HL-60 (cell line): Measurements from ENCODE around the gene ARHGAP25.

ENCODE experiments used
- DNase-seq, 2 experiments: peaks; one replicate each; pipeline ENCODE4 v3.0.0-alpha.2; 2010 to 2020; ENCODE audit warnings: low read depth in 1 of 2, low spot score in 1 of 2
- H3K27ac ChIP-seq: fragments of 250-450 bp; sonication (Bioruptor Pico); replicated peaks from 2 replicates; pipeline ENCODE4 v1.5.1; 2020; ENCODE audit warnings: mild to moderate bottlenecking, moderate library complexity
- H3K27me3 ChIP-seq: fragments of 250-450 bp; sonication (Bioruptor Pico); 2 replicates; pipeline ENCODE4 v1.5.1; 2021; ENCODE audit warnings: mild to moderate bottlenecking, moderate library complexity; ENCODE audit not compliant: insufficient read depth, poor library complexity, severe bottlenecking
- H3K4me3 ChIP-seq: replicated peaks from 2 replicates; pipeline ENCODE4 v1.5.1; 2011; ENCODE audit warnings: mild to moderate bottlenecking, control low read depth, low read length; ENCODE audit not compliant: insufficient read depth
- GABPA ChIP-seq: IDR thresholded peaks from 2 replicates; pipeline ENCODE4 v1.6.1; 2012; ENCODE audit warnings: low read depth
- POLR2AphosphoS5 ChIP-seq: IDR thresholded peaks from 2 replicates; pipeline ENCODE4 v1.6.1; 2012; ENCODE audit warnings: low read depth
- SPI1 ChIP-seq: IDR thresholded peaks from 2 replicates; pipeline ENCODE4 v1.6.1; 2012; ENCODE audit warnings: low read depth, mild to moderate bottlenecking, borderline replicate concordance
- TF ChIP-seq, protein P1 (sequence below): IDR thresholded peaks from 2 replicates; pipeline ENCODE4 v1.6.1; 2012; ENCODE audit warnings: low read depth; ENCODE audit not compliant: insufficient replicate concordance
- TF ChIP-seq, protein P2 (sequence below): IDR thresholded peaks from one replicate; pipeline ENCODE4 v1.5.1; 2011; ENCODE audit warnings: low read length, control low read depth, inconsistent platforms; ENCODE audit not compliant: insufficient read depth

ARHGAP25 gene

DNA sequence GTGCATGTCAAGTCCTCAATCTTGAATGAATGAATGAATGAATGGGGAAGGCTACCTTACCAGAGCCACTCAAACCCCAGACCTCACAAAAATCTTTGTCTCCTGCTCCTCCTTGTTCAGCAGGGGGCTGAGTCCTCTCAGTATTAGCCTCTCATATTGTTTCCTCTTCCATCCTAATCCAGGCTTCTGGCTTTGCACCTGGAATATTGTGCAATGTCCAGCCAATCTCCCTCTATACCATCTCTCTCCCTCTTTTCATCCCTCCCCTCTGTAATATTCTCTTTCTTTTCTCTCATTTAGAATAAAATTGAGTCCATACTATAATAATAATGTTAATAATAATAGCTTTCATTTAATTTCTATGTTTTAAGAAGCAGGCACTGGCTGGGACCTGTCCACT, 34.3 kb downstream of the ARHGAP25 start:
- DNase-seq = no peak
- peak overlapping the region; percentile 87 for H3K27ac ChIP-seq
- H3K4me3 ChIP-seq = no peak overlapping the region
- TF ChIP-seq, protein P1, sequence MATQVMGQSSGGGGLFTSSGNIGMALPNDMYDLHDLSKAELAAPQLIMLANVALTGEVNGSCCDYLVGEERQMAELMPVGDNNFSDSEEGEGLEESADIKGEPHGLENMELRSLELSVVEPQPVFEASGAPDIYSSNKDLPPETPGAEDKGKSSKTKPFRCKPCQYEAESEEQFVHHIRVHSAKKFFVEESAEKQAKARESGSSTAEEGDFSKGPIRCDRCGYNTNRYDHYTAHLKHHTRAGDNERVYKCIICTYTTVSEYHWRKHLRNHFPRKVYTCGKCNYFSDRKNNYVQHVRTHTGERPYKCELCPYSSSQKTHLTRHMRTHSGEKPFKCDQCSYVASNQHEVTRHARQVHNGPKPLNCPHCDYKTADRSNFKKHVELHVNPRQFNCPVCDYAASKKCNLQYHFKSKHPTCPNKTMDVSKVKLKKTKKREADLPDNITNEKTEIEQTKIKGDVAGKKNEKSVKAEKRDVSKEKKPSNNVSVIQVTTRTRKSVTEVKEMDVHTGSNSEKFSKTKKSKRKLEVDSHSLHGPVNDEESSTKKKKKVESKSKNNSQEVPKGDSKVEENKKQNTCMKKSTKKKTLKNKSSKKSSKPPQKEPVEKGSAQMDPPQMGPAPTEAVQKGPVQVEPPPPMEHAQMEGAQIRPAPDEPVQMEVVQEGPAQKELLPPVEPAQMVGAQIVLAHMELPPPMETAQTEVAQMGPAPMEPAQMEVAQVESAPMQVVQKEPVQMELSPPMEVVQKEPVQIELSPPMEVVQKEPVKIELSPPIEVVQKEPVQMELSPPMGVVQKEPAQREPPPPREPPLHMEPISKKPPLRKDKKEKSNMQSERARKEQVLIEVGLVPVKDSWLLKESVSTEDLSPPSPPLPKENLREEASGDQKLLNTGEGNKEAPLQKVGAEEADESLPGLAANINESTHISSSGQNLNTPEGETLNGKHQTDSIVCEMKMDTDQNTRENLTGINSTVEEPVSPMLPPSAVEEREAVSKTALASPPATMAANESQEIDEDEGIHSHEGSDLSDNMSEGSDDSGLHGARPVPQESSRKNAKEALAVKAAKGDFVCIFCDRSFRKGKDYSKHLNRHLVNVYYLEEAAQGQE = no peak
- TF ChIP-seq GABPA = no peak
- TF ChIP-seq, protein P2, sequence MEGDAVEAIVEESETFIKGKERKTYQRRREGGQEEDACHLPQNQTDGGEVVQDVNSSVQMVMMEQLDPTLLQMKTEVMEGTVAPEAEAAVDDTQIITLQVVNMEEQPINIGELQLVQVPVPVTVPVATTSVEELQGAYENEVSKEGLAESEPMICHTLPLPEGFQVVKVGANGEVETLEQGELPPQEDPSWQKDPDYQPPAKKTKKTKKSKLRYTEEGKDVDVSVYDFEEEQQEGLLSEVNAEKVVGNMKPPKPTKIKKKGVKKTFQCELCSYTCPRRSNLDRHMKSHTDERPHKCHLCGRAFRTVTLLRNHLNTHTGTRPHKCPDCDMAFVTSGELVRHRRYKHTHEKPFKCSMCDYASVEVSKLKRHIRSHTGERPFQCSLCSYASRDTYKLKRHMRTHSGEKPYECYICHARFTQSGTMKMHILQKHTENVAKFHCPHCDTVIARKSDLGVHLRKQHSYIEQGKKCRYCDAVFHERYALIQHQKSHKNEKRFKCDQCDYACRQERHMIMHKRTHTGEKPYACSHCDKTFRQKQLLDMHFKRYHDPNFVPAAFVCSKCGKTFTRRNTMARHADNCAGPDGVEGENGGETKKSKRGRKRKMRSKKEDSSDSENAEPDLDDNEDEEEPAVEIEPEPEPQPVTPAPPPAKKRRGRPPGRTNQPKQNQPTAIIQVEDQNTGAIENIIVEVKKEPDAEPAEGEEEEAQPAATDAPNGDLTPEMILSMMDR = no peak
- TF ChIP-seq POLR2AphosphoS5 = no peak
- TF ChIP-seq SPI1 = no peak
- no peaks in the 10 kb centered on the region for H3K27me3 ChIP-seq

DNA sequence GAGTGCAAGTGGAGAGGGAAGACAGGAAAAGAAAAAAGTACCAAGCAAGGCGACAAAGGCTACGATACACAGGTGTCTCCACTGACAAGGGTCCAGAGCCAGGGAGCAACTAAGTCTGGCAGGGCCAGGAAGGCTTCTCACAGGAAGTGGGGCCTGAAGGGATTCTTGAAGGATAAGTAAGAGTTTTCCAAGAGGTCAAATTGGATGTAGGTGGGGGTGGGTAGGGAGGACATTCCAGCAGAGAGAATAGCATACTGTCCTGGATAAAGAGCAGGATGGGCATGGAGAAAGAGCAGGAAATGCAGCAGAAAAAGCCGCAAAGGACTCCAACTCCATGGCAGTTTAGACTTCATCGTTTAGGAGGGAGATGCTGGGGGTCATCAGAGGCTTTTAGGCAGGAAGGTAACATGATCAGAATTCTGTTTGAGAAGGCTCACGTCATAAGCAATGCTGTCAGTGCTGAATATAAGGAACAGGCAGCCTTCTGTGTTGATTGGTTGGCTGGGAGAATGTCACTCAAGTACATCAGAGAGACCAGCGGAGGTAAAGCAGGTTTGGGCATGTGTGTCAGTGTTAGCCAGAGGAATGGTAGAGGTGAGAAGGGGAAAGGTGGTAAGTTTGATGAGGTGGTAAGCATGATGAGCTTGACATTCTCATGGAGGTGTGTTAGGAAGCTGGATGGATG, 35.1 kb downstream of the ARHGAP25 start:
- Histone ChIP-seq H3K27ac (peak overlapping the region; percentile 87), H3K4me3 (no peak overlapping the region), H3K27me3 (no peaks in the 10 kb centered on the region)
- TF ChIP-seq SPI1 (no peak), GABPA (no peak), POLR2AphosphoS5 (no peak)
- TF ChIP-seq, protein P2 = no peak
- DNase-seq = no peak

DNA sequence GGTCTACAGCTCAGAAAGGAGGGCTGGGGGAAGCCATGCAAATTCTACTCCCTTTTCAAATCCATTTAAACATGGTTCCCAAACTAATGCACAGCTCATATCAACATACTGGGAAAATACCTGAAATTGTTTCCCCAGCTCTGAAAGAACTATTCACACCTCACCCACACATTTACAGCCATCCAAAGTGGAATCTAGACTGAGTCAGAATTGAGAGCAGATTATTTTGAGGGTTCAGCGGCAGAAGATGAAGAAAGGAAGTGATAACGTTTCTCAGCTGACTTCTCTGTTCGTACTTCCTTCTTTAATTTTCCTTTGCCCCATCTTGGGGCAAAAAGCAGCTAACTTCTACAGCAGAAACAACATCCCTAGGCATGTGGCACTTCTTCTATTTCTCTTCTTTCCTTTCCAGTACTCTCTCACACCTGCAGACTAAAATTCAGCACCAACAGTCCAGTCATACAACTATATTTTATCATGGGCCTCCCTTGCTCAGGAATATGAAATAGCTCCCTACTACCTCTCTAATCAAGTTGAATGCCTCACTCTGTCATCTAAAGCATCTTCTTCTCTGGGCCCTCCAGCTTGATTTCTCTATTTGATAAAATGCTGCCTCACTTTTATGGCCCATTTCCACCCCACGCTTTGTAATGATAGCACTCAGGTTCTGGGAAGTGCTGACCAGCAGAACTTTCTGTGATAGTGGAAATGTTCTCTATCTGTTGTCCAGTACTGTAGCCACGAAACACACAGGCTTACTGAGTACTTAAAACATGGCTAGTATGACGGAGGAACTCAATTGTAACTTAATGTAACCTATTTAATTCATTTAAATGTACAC, 35.9 kb downstream of the ARHGAP25 start:
- TF ChIP-seq GABPA (0 out of 2 replicates have a peak, but pooled peaks have one; percentile 13), SPI1 (peak; percentile 91), POLR2AphosphoS5 (peak; percentile 42; the same call in 1 of the 2 replicates)
- TF ChIP-seq, protein P1 = no peak
- TF ChIP-seq, protein P2 = no peak
- Histone ChIP-seq H3K27ac (peak overlapping the region; percentile 87), H3K4me3 (no peak overlapping the region), H3K27me3 (no peaks in the 10 kb centered on the region)
- peak in 1 of 2 experiments; percentile 47 for DNase-seq
